ENCODE data around the gene ZFYVE27.

Gene ZFYVE27

DNA sequence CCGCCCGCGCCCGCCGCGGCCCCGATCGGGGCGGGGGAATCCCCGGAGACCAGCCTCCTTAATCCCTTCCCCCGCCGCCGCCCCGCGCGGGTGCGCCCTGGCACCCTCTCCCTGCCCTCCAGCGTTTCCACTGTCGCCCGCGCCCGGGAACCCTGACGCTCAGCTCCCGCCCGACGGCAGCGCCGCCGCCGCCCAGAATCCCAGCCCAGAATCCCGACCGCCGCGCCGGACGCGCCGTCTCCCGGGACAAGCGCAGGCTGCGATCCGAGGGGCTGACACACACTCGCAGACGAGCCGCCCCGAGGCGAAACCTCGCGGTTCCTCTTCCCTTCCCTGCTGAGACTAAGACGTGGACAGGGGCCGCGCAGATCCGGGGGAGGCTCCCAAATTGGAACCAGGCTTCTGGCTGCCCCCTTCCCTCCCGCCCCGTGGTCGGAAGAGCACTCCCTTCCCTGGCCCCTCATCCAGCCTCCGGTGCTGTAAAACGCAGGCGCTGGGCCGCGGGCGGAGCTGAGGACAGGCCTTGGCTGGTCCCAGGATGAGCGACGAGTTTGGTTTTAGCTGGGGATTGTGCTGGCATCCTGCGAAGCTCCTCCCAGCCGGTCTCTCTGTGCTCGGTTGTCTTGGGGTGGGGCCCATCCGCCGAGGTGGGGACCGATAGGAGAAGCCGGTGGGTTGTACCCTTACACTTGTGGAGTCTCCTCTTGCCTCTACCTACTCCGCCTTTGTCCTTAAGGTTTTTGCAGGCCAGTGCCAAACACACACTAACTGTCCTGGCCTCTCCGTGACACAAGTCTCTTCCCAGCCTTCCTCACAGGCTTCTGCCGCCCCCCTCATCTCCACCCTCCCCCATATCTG is 22.3 kb upstream of the ZFYVE27 start (continued):
- TF ChIP-seq PBX3 (CRISPR knock-in tag; IDR thresholded peaks at IDR 0.05) = no peak
- TF ChIP-seq ZNF585B (tag by site-specific recombination; IDR thresholded peaks at IDR 0.05) = no peak
- no peak for TF ChIP-seq ZNF184 (tag by site-specific recombination; IDR thresholded peaks at IDR 0.05)
- TF ChIP-seq, protein P1, sequence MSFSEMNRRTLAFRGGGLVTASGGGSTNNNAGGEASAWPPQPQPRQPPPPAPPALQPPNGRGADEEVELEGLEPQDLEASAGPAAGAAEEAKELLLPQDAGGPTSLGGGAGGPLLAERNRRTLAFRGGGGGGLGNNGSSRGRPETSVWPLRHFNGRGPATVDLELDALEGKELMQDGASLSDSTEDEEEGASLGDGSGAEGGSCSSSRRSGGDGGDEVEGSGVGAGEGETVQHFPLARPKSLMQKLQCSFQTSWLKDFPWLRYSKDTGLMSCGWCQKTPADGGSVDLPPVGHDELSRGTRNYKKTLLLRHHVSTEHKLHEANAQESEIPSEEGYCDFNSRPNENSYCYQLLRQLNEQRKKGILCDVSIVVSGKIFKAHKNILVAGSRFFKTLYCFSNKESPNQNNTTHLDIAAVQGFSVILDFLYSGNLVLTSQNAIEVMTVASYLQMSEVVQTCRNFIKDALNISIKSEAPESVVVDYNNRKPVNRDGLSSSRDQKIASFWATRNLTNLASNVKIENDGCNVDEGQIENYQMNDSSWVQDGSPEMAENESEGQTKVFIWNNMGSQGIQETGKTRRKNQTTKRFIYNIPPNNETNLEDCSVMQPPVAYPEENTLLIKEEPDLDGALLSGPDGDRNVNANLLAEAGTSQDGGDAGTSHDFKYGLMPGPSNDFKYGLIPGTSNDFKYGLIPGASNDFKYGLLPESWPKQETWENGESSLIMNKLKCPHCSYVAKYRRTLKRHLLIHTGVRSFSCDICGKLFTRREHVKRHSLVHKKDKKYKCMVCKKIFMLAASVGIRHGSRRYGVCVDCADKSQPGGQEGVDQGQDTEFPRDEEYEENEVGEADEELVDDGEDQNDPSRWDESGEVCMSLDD (tag by site-specific recombination; IDR thresholded peaks at IDR 0.05) = no peak
- TF ChIP-seq ZBTB49 (tag by site-specific recombination; IDR thresholded peaks at IDR 0.05; ENCODE audit: low read depth) = no peak
- no peak for TF ChIP-seq ZNF114 (tag by site-specific recombination; IDR thresholded peaks at IDR 0.05)
- TF ChIP-seq ZNF660 (tag by site-specific recombination; IDR thresholded peaks at IDR 0.05) = peak; percentile 42
- TF ChIP-seq PRDM10 (tag by site-specific recombination; IDR thresholded peaks at IDR 0.05) = peak; percentile 53; the same call in 1 of the 2 replicates
- TF ChIP-seq ZNF423 (tag by site-specific recombination; IDR thresholded peaks at IDR 0.05) = peak; percentile 45
- TF ChIP-seq ZNF404 (tag by site-specific recombination; IDR thresholded peaks at IDR 0.05) = no peak
- TF ChIP-seq FEZF1 (tag by site-specific recombination; IDR thresholded peaks at IDR 0.05) = no peak
- TF ChIP-seq ZNF548 (tag by site-specific recombination; IDR thresholded peaks at IDR 0.05) = no peak
- peak; percentile 30; the same call in 1 of the 2 replicates for TF ChIP-seq SCRT1 (tag by site-specific recombination; IDR thresholded peaks at IDR 0.05; ENCODE audit: borderline replicate concordance)
- peak; percentile 60 for TF ChIP-seq SP3 (tag by site-specific recombination; IDR thresholded peaks at IDR 0.05)
- no peak for TF ChIP-seq ZNF274 (IDR thresholded peaks at IDR 0.05; ENCODE audit: low read length)
- no peak for TF ChIP-seq ZNF274 (tag by site-specific recombination; IDR thresholded peaks at IDR 0.05; ENCODE audit: borderline replicate concordance)
- TF ChIP-seq ZXDB (tag by site-specific recombination; IDR thresholded peaks at IDR 0.05) = no peak; the same call in none of the 2 replicates
- no peak for TF ChIP-seq ZNF155 (tag by site-specific recombination; IDR thresholded peaks at IDR 0.05)
- no peak for TF ChIP-seq HOXD13 (CRISPR knock-in tag; IDR thresholded peaks at IDR 0.05; ENCODE audit: borderline replicate concordance)
- no peak for TF ChIP-seq ZNF518A (tag by site-specific recombination; conservative IDR thresholded peaks at IDR 0.05; ENCODE audit: low read depth)
- no peak; the same call in 1 of the 2 replicates for TF ChIP-seq ZNF629 (tag by site-specific recombination; IDR thresholded peaks at IDR 0.05)
- no peak for TF ChIP-seq ZNF830 (tag by site-specific recombination; IDR thresholded peaks at IDR 0.05; ENCODE audit: low read depth)
- TF ChIP-seq, protein P2, sequence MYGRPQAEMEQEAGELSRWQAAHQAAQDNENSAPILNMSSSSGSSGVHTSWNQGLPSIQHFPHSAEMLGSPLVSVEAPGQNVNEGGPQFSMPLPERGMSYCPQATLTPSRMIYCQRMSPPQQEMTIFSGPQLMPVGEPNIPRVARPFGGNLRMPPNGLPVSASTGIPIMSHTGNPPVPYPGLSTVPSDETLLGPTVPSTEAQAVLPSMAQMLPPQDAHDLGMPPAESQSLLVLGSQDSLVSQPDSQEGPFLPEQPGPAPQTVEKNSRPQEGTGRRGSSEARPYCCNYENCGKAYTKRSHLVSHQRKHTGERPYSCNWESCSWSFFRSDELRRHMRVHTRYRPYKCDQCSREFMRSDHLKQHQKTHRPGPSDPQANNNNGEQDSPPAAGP (tag by site-specific recombination; IDR thresholded peaks at IDR 0.05) = peak; percentile 92

Measured in HEK293 (cell line).